ENCODE measurements around the gene TSPO2.

TSPO2 gene

DNA sequence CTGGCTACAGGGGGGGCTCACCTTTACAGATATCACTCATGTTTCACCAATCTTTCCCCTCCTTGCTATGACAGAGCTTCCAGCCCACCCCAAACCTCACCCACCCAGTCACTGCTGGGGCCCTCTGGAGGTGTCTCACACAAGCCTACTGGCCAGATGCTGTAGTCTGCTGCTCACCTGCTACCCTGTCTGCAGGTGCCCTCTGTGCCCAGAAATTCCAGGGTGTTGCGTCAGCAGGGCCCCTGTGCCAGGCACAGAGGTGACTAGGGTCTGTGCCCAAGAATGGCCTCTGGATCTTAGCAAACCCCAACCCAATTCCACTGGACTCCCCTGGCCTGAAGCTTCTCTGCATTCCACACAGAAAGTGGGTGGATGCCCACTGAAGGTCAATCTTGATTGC, 24.6 kb upstream of the TSPO2 start:
- no peak for TF ChIP-seq CTCF (IDR thresholded peaks at IDR 0.05; ENCODE audit: low read depth, low read length)
- DNase-seq (ENCODE audit: extremely low read depth, low read depth), result no peak

GRCh38 chr6:41021832-41022231, 20.4 kb upstream of the TSPO2 start:
- TF ChIP-seq CTCF (IDR thresholded peaks at IDR 0.05; ENCODE audit: low read depth, low read length), result peak; percentile 38
- DNase-seq (ENCODE audit: extremely low read depth, low read depth), result no peak

DNA sequence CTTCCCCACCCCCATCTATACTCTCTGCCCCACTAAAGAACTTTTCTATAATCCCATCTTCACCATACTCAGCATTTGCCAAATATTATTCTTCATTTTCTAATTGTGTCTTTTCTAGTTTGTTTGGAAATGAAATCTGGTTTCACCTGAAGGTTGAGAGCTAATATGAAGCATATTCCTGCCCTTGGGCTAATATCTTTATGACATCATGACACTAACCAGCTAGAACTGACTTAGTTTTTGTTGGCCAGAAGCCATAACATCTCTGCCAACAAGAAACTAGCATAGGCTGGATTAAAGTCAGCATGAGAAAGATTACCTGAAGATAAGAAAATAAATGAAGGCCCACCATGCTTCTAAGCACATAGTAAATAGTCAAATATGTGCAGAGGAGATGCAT, 20.0 kb upstream of the TSPO2 start:
- DNase-seq (ENCODE audit: extremely low read depth, low read depth), result no peak
- TF ChIP-seq CTCF (IDR thresholded peaks at IDR 0.05; ENCODE audit: low read depth, low read length), result no peak

- no peak for TF ChIP-seq CTCF (IDR thresholded peaks at IDR 0.05; ENCODE audit: low read depth, low read length)
- DNase-seq (ENCODE audit: extremely low read depth, low read depth), result no peak
These were observed 19.2 kb upstream of the TSPO2 start for GRCh38 chr6:41023114-41023513.

DNA sequence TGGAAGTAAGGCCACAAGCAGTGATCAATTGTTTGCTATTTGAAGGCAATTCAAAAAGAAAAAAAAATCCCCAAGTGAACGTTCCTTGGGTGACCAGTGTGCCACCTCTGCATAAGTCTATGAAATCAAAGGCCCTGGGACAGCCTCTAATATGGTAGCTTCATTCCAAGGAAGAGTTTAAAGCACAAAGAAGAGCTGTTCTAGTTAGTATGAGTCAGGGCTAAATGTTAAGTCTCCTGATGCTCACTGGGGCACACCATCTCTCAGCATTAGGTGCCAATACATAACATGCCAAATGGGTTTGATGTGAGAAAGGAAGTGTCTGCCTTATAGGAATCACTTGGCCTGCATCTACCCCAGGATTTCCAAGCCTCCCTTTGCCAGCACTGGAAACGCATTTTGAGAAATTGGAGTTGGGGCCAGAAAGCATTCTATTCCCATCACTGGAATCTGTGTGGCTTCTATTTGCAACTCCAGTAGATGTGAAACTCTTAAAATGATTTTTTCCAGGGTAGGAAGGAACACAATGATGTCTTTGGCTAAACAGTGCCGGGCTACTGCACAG, 16.2 kb upstream of the TSPO2 start:
- TF ChIP-seq CTCF (IDR thresholded peaks at IDR 0.05; ENCODE audit: low read depth, low read length), result no peak
- DNase-seq (ENCODE audit: extremely low read depth, low read depth), result no peak

DNA sequence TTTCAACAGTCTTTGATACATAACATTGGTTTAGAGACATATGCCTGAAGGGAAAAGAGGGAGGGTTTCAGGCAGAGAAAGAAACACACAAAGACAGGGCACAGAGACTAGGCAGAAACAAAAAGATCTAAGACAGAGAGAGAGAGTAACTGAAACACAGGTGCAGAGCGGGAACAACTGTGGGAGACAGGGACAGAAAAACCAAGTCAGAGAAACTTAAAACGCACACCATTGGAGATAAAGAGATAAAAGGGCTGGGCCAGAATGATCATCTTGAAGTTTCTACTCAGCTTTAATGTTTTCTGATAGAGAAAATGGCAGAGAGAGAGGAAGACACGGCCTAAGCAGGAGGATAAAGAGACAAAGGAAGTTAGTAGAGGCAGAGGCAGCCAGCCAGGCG, 15.0 kb upstream of the TSPO2 start:
- DNase-seq (ENCODE audit: extremely low read depth, low read depth), result no peak
- no peak for TF ChIP-seq CTCF (IDR thresholded peaks at IDR 0.05; ENCODE audit: low read depth, low read length)

- DNase-seq (ENCODE audit: extremely low read depth, low read depth), result peak; percentile 19
- peak; percentile 78 for TF ChIP-seq CTCF (IDR thresholded peaks at IDR 0.05; ENCODE audit: low read depth, low read length)
These were observed 14.3 kb upstream of the TSPO2 start for GRCh38 chr6:41027799-41028560.
